Measurements from ENCODE around the gene ADAT3. TPM values are rescaled to one million over a fixed set of nuclear protein-coding genes. Genes with fewer than 3 reads are reported as not detected.

Gene ADAT3
- total and polyA plus RNA-seq, 2 of the 4 experiments (the other 2 are of a cell fraction) = 0.36 to 2.8 TPM

DNA sequence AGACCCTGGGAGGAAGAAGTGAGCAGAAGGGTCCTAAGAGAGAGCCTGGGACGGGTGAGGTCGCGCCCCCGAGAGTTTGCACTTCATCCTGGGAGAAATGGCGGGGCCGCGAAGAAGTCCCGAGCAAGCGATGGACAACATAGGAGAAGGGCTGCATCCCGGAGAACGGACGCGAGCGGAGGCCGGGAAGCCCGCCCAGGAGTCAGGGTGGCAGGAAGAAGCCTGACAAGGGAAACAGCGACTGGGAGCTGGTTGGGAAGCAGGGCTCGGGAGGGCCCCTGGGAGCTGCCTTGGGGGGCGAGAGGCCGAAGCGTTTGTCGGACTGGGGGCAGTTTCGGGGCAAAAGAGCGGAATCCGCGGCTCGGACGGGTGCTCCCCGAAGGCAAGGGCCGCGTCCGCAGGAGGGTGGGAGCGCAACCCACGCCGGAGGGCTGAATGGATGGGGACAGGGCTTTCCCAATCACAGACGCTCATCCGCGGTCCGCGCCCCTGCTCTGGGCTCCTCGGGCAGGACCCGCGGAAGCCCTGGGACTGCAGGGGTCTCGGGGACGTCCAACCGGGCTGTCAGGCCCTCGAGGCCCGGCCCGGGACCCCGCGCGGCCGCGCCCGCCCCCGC is 20.4 kb upstream of the ADAT3 start:
- in situ Hi-C loops (cut with MboI; ENCODE audit: low sequenced_read_pairs) (no loop called here), dilution Hi-C loops (cut with HindIII; ENCODE audit: low sequenced_read_pairs, unreplicated experiment) (no loop called here), intact Hi-C loops (cut with micrococcal nuclease) (loop anchor here (1.0 kb wide), 1 partner anchor 20 kb away; the partner anchor contains the start of genes ADAT3 and SCAMP4)
- Histone ChIP-seq H3K9ac (ENCODE audit: low read depth, low read length) (peak overlapping the region; percentile 97), H2BK15ac (ENCODE audit: low read depth, low read length) (no peak overlapping the region), H2AK9ac (replicated peaks; ENCODE audit: low read depth, low read length, poor library complexity) (peak overlapping the region; percentile 99), H4K5ac (ENCODE audit: low read depth, low read length) (peak overlapping the region; percentile 26; the same call in 1 of the 2 replicates), H2BK120ac (ENCODE audit: low read depth, low read length) (no peak overlapping the region), H3K79me1 (ENCODE audit: low read depth in 1 of 2, low read length in 2 of 2) (peaks cover 4 to 44% of the 10 kb centered on the region in 2 experiments), H2BK20ac (ENCODE audit: low read depth, low read length) (no peak overlapping the region), H4K20me1 (ENCODE audit: insufficient read depth, low read length) (peaks cover 46% of the 10 kb centered on the region), H3K18ac (ENCODE audit: low read depth, low read length) (no peak overlapping the region), H3K36me3 (ENCODE audit: control insufficient read depth, insufficient read depth, low read length) (peaks cover 12% of the 10 kb centered on the region; the same call in 1 of the 2 replicates), H3K23ac (ENCODE audit: low read depth, low read length) (peak overlapping the region; percentile 92), H2AK5ac (ENCODE audit: low read depth, low read length) (peak overlapping the region; percentile 85), H2AFZ (replicated peaks; ENCODE audit: low read length, poor library complexity) (peak overlapping the region; percentile 87), H3K14ac (replicated peaks; ENCODE audit: low read depth, low read length) (peak overlapping the region; percentile 63; the same call in 1 of the 2 replicates), H3K27ac (ENCODE audit: insufficient read depth, low read length) (peak overlapping the region; percentile 89), H2BK5ac (ENCODE audit: low read depth, low read length, poor library complexity, severe bottlenecking) (peak overlapping the region; percentile 49), H3K9me1 (ENCODE audit: insufficient read depth, low read length) (peaks cover 18% of the 10 kb centered on the region), H4K8ac (ENCODE audit: low read depth in 2 of 2, low read length in 2 of 2) (peak overlapping the region in 1 of 2 experiments; percentile 52; a peak in 2 of 4 replicates), H4K91ac (ENCODE audit: insufficient read depth, low read depth, low read length) (no peak overlapping the region), H3K4ac (ENCODE audit: low read depth, low read length) (peak overlapping the region; percentile 66), H3K9me3 (ENCODE audit: control insufficient read depth, insufficient read depth, low read length) (no peaks in the 10 kb centered on the region), H3K27me3 (ENCODE audit: control insufficient read depth, insufficient read depth, low read length) (no peaks in the 10 kb centered on the region), H3K56ac (ENCODE audit: extremely low read depth, insufficient read depth, low read length) (peak overlapping the region; percentile 58), H3K4me1 (ENCODE audit: control insufficient read depth, insufficient read depth, low read length) (peaks cover 24% of the 10 kb centered on the region), H3K4me3 (ENCODE audit: insufficient read depth, low read depth, low read length) (peak overlapping the region; percentile 99), H3K4me2 (ENCODE audit: low read depth, low read length) (peak overlapping the region; percentile 99)
- no TSS peak for BruUV-seq (replicated peaks)
- ChIA-PET CTCF (no interaction called here), POLR2A (ENCODE audit: unreplicated experiment) (interaction anchor here (0.6 kb wide), 1 partner anchor 20 kb away, joined by 7 read pairs; no protein-coding TSS in a partner anchor)
- DNase-seq (no peak), ATAC-seq (ENCODE audit: low read depth) (peak; percentile 49)
- 0% methylated on average over 42 of the region's 56 CpGs; no CpG with 5 or more reads in 1 of the 2 experiments for WGBS, 2 experiments (ENCODE audit: extremely low coverage in 2 of 2, insufficient read length in 1 of 2)
- no peak for TF ChIP-seq USF2 (IDR thresholded peaks at IDR 0.05; ENCODE audit: low read depth, low read length)
- TF ChIP-seq RAD21 (IDR thresholded peaks at IDR 0.05; ENCODE audit: low read length) = no peak
- TF ChIP-seq, protein P1, sequence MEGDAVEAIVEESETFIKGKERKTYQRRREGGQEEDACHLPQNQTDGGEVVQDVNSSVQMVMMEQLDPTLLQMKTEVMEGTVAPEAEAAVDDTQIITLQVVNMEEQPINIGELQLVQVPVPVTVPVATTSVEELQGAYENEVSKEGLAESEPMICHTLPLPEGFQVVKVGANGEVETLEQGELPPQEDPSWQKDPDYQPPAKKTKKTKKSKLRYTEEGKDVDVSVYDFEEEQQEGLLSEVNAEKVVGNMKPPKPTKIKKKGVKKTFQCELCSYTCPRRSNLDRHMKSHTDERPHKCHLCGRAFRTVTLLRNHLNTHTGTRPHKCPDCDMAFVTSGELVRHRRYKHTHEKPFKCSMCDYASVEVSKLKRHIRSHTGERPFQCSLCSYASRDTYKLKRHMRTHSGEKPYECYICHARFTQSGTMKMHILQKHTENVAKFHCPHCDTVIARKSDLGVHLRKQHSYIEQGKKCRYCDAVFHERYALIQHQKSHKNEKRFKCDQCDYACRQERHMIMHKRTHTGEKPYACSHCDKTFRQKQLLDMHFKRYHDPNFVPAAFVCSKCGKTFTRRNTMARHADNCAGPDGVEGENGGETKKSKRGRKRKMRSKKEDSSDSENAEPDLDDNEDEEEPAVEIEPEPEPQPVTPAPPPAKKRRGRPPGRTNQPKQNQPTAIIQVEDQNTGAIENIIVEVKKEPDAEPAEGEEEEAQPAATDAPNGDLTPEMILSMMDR (conservative IDR thresholded peaks at IDR 0.05; ENCODE audit: low read depth, low read length) = no peak
- TF ChIP-seq RCOR1 (IDR thresholded peaks at IDR 0.05; ENCODE audit: insufficient replicate concordance, low read length) = no peak
- no peak for TF ChIP-seq MAFK (IDR thresholded peaks at IDR 0.05; ENCODE audit: low read depth, low read length)
- peak; percentile 43; the same call in 1 of the 2 replicates for TF ChIP-seq POLR2A (IDR thresholded peaks at IDR 0.05; ENCODE audit: low read depth, low read length)
- TF ChIP-seq MAZ (IDR thresholded peaks at IDR 0.05; ENCODE audit: borderline replicate concordance, low read depth, low read length) = 0 out of 2 replicates have a peak, but pooled peaks have one; percentile 22
- TF ChIP-seq MXI1 (IDR thresholded peaks at IDR 0.05; ENCODE audit: borderline replicate concordance, low read depth, low read length) = peak; percentile 10; the same call in 1 of the 2 replicates
- no peak for TF ChIP-seq NFE2L2 (IDR thresholded peaks at IDR 0.05; ENCODE audit: low read depth, low read length)
- TF ChIP-seq CEBPB (IDR thresholded peaks at IDR 0.05; ENCODE audit: low read depth, low read length) = no peak
- TF ChIP-seq RFX5 (IDR thresholded peaks at IDR 0.05; ENCODE audit: low read depth, low read length) = no peak
- TF ChIP-seq SMC3 (IDR thresholded peaks at IDR 0.05; ENCODE audit: low read depth, low read length) = no peak
- 0 out of 2 replicates have a peak, but pooled peaks have one; percentile 49 for TF ChIP-seq CHD1 (IDR thresholded peaks at IDR 0.05; ENCODE audit: low read depth, low read length)
- no peak for TF ChIP-seq BHLHE40 (IDR thresholded peaks at IDR 0.05; ENCODE audit: low read depth, low read length)

Measured in IMR-90 (cell line).